ENCODE data around the gene CHM.

GRCh38 chrX:85922821-85923220, 124.5 kb downstream of the CHM start:
- TF ChIP-seq POLR2AphosphoS5 (IDR thresholded peaks at IDR 0.05; ENCODE audit: low read depth, low read length): no peak
- no peak for TF ChIP-seq POLR2A (IDR thresholded peaks at IDR 0.05; ENCODE audit: low read depth, low read length)
- no peak for TF ChIP-seq TAF1 (IDR thresholded peaks at IDR 0.05; ENCODE audit: borderline replicate concordance, low read depth, low read length)
